SK-N-SH (cell line): ENCODE data around the gene RARB. TPM values are rescaled to one million over a fixed set of nuclear protein-coding genes. Genes with fewer than 3 reads are reported as not detected.
A peak's percentile ranks its signal among the peaks of the same experiment; 100 is the strongest.

ENCODE experiments used
- CTCF ChIA-PET: fragments of 300-600, 350-600 bp; formaldehyde crosslinking; extraction: SDS; loops from one replicate; lab custom pipeline; 2021; lab: Yijun Ruan, JAX
- POLR2A ChIA-PET: fragments of 350-600 bp; sonication (Branson Sonifier 250); formaldehyde crosslinking; extraction: SDS; loops from one replicate; lab custom pipeline; 2020; ENCODE audit warnings: antibody characterized with exemption, inconsistent platforms; lab: Yijun Ruan, JAX
- DNase-seq: peaks from one replicate; pipeline ENCODE4 v3.0.0; 2012
- H2AFZ ChIP-seq: fragments of 200-600 bp; sonication (generic); 2 replicates; pipeline ENCODE4 v1.8.1; 2016; ENCODE audit warnings: antibody characterized with exemption, mild to moderate bottlenecking, low read depth
- H3F3A ChIP-seq: fragments of 200-600 bp; sonication (generic); replicated peaks from 2 replicates; pipeline ENCODE3; 2016; ENCODE audit warnings: antibody characterized with exemption, mild to moderate bottlenecking; ENCODE audit not compliant: insufficient read depth
- H3K27ac ChIP-seq, 2 experiments: fragments of 200-500 bp in 1 of 2; fragments of 200-600 bp in 1 of 2; sonication (Bioruptor generic) in 1 of 2; sonication (generic), shearing (Covaris generic) in 1 of 2; 2 replicates each; pipeline versions ENCODE4 v1.5.1 to v1.6.1; 2014 to 2016; ENCODE audit warnings: low read depth in 2 of 2, inconsistent platforms in 1 of 2, low read length in 1 of 2, mild to moderate bottlenecking in 1 of 2, mixed read lengths in 1 of 2
- H3K27me3 ChIP-seq: fragments of 200-600 bp; sonication (generic), shearing (Covaris generic); 2 replicates; pipeline ENCODE4 v1.6.1; 2016; ENCODE audit warnings: mixed run types; ENCODE audit not compliant: insufficient read depth
- H3K36me3 ChIP-seq, 2 experiments: fragments of 200-500 bp in 1 of 2; fragments of 200-600 bp in 1 of 2; sonication (Bioruptor generic) in 1 of 2; sonication (generic) in 1 of 2; replicated peaks in 1 of 2; 2 replicates each; pipeline versions ENCODE3 to v1.5.1; 2014 to 2016; ENCODE audit warnings: low read length in 1 of 2, mild to moderate bottlenecking in 1 of 2; ENCODE audit not compliant: insufficient read depth in 2 of 2, control insufficient read depth in 1 of 2
- H3K4me1 ChIP-seq, 2 experiments: fragments of 200-500 bp in 1 of 2; fragments of 200-600 bp in 1 of 2; sonication (Bioruptor generic) in 1 of 2; sonication (generic), shearing (Covaris generic) in 1 of 2; 2 replicates each; pipeline versions ENCODE4 v1.5.1 to v1.6.1; 2014 to 2016; ENCODE audit warnings: low read depth in 1 of 2, low read length in 1 of 2, mixed run types in 1 of 2; ENCODE audit not compliant: insufficient read depth in 2 of 2, control insufficient read depth in 1 of 2
- H3K4me2 ChIP-seq: fragments of 200-600 bp; sonication (generic), shearing (Covaris generic); 2 replicates; pipeline ENCODE4 v1.6.1; 2017; ENCODE audit warnings: mixed run types
- H3K4me3 ChIP-seq, 2 experiments: fragments of 200-500 bp in 1 of 2; fragments of 200-600 bp in 1 of 2; sonication (Bioruptor generic) in 1 of 2; sonication (generic), shearing (Covaris generic) in 1 of 2; 2 replicates each; pipeline versions ENCODE4 v1.5.1 to v1.8.1; 2014 to 2016; ENCODE audit warnings: low read depth in 2 of 2, inconsistent platforms in 1 of 2, low read length in 1 of 2, mild to moderate bottlenecking in 1 of 2, mixed read lengths in 1 of 2, moderate library complexity in 1 of 2
- H3K79me2 ChIP-seq: fragments of 200-600 bp; sonication (generic); 2 replicates; pipeline ENCODE4 v1.8.1; 2017; ENCODE audit warnings: mild to moderate bottlenecking; ENCODE audit not compliant: insufficient read depth
- H3K9ac ChIP-seq: fragments of 200-600 bp; sonication (generic); 2 replicates; pipeline ENCODE4 v1.6.1; 2017; ENCODE audit warnings: mixed run types
- H3K9me2 ChIP-seq: fragments of 200-600 bp; sonication (generic); 2 replicates; pipeline ENCODE4 v1.6.1; 2017; ENCODE audit warnings: mixed run types
- H3K9me3 ChIP-seq: fragments of 200-600 bp; sonication (generic); 2 replicates; pipeline ENCODE4 v1.6.1; 2017; ENCODE audit warnings: mixed run types, mild to moderate bottlenecking, moderate library complexity
- H4K20me1 ChIP-seq: fragments of 200-600 bp; sonication (generic); 2 replicates; pipeline ENCODE4 v1.6.1; 2017; ENCODE audit warnings: mild to moderate bottlenecking, mixed run types; ENCODE audit not compliant: insufficient read depth
- CHD2 ChIP-seq: fragments of 150-350 bp; IDR thresholded peaks from 2 replicates; pipeline ENCODE4 v1.6.1; 2018; ENCODE audit warnings: low read length; ENCODE audit not compliant: partially characterized antibody
- ELF1 ChIP-seq: IDR thresholded peaks from 2 replicates; pipeline ENCODE4 v1.4.0; 2012
- EP300 ChIP-seq, 2 experiments: IDR thresholded peaks; 2 replicates each; pipeline versions ENCODE4 v1.4.0 to v1.6.1; 2012; ENCODE audit warnings: borderline replicate concordance in 1 of 2, low read depth in 1 of 2, low read length in 1 of 2
- FOSL2 ChIP-seq: IDR thresholded peaks from 2 replicates; pipeline ENCODE4 v1.4.0; 2012; ENCODE audit warnings: low read depth, mild to moderate bottlenecking, moderate library complexity, borderline replicate concordance
- GABPA ChIP-seq: IDR thresholded peaks from 2 replicates; pipeline ENCODE4 v1.4.0; 2012; ENCODE audit warnings: low read depth, mild to moderate bottlenecking
- GATA2 ChIP-seq: sonication (generic); formaldehyde crosslinking; IDR thresholded peaks from 2 replicates; pipeline ENCODE4 v1.5.0; 2020; ENCODE audit warnings: mild to moderate bottlenecking, missing genetic modification reagents
- JUND ChIP-seq: IDR thresholded peaks from 2 replicates; pipeline ENCODE4 v1.4.0; 2012
- MAX ChIP-seq: IDR thresholded peaks from 2 replicates; pipeline ENCODE4 v1.4.0; 2012; ENCODE audit warnings: low read depth
- NFIC ChIP-seq: IDR thresholded peaks from 2 replicates; pipeline ENCODE4 v1.4.0; 2012; ENCODE audit warnings: borderline replicate concordance
- NRF1 ChIP-seq: IDR thresholded peaks from 2 replicates; pipeline ENCODE4 v1.6.1; 2012; ENCODE audit warnings: low read depth, mild to moderate bottlenecking, low read length
- PBX3 ChIP-seq: IDR thresholded peaks from 2 replicates; pipeline ENCODE4; 2012
- TCF12 ChIP-seq: IDR thresholded peaks from 2 replicates; pipeline ENCODE4 v1.4.0; 2012
- WGBS: methylation state at CpG from one replicate; pipeline ENCODE4 v1.1.6; 2017; ENCODE audit warnings: low lambda C conversion rate; 5-methylcytosine and 5-hydroxymethylcytosine counted together
- polyA plus RNA-seq, 3 experiments: library from polyadenylated mRNA; depleted of rRNA; stranded (reverse); fragments of >200 nt; gene quantifications; 2 replicates each; pipeline ENCODE4 v1.2.3, GENCODE V29; 2012
- TF ChIP-seq, protein P1 (sequence below): IDR thresholded peaks from 2 replicates; pipeline ENCODE4 v1.6.1; 2012; ENCODE audit warnings: mild to moderate bottlenecking, low read depth, low read length, moderate library complexity
- TF ChIP-seq, protein P2 (sequence below): fragments of 150-350 bp; IDR thresholded peaks from 2 replicates; pipeline ENCODE4 v1.6.1; 2017; ENCODE audit warnings: antibody characterized with exemption, low read length, low read depth, borderline replicate concordance

RARB gene
- polyA plus RNA-seq, 1 of the 3 experiments (the other 2 are of a cell fraction) = 10.7 TPM

DNA sequence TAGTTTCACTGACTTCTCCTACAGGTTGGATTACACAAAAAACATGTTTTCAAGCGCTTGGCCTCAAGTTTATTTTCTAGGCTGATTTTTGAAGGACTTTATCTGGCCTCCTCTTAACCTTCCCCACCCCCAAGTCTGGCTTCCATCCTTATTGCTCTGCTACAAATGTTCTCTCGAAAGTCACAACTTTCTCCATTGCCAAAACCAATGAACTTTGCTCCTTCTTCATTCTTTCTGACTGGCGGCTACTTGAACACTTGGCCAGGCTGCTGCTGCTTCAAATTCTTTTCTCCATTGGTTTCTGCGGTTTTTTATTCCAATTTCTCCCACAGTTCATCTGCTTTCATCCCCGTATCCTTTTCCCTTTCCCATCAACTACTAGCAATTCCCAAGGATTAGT is 130.1 kb downstream of the RARB start:
- Histone ChIP-seq H2AFZ (no peak overlapping the region), H4K20me1 (no peaks in the 10 kb centered on the region), H3K9ac (no peak overlapping the region), H3K4me1 (peaks cover 0 to 5% of the 10 kb centered on the region in 2 experiments; a peak in 2 of 4 replicates), H3K27ac (no peak overlapping the region), H3K9me3 (no peaks in the 10 kb centered on the region), H3K36me3 (no peaks in the 10 kb centered on the region), H3K4me3 (no peak overlapping the region), H3K27me3 (no peaks in the 10 kb centered on the region), H3K4me2 (no peak overlapping the region), H3K9me2 (no peaks in the 10 kb centered on the region), H3K79me2 (peaks cover 4% of the 10 kb centered on the region; the same call in 1 of the 2 replicates), H3F3A (peaks cover 4% of the 10 kb centered on the region)
- POLR2A ChIA-PET = no interaction called here
- no peak for TF ChIP-seq EP300 (IDR thresholded peaks at IDR 0.05; ENCODE audit: borderline replicate concordance in 1 of 2, low read depth in 1 of 2, low read length in 1 of 2)
- TF ChIP-seq GABPA = no peak
- no peak for TF ChIP-seq NFIC
- no peak for TF ChIP-seq GATA2 (CRISPR knock-in tag)
- TF ChIP-seq FOSL2 = no peak
- TF ChIP-seq ELF1 = no peak
- no peak for TF ChIP-seq MAX
- TF ChIP-seq, protein P1, sequence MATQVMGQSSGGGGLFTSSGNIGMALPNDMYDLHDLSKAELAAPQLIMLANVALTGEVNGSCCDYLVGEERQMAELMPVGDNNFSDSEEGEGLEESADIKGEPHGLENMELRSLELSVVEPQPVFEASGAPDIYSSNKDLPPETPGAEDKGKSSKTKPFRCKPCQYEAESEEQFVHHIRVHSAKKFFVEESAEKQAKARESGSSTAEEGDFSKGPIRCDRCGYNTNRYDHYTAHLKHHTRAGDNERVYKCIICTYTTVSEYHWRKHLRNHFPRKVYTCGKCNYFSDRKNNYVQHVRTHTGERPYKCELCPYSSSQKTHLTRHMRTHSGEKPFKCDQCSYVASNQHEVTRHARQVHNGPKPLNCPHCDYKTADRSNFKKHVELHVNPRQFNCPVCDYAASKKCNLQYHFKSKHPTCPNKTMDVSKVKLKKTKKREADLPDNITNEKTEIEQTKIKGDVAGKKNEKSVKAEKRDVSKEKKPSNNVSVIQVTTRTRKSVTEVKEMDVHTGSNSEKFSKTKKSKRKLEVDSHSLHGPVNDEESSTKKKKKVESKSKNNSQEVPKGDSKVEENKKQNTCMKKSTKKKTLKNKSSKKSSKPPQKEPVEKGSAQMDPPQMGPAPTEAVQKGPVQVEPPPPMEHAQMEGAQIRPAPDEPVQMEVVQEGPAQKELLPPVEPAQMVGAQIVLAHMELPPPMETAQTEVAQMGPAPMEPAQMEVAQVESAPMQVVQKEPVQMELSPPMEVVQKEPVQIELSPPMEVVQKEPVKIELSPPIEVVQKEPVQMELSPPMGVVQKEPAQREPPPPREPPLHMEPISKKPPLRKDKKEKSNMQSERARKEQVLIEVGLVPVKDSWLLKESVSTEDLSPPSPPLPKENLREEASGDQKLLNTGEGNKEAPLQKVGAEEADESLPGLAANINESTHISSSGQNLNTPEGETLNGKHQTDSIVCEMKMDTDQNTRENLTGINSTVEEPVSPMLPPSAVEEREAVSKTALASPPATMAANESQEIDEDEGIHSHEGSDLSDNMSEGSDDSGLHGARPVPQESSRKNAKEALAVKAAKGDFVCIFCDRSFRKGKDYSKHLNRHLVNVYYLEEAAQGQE = no peak
- no peak for TF ChIP-seq JUND
- TF ChIP-seq, protein P2, sequence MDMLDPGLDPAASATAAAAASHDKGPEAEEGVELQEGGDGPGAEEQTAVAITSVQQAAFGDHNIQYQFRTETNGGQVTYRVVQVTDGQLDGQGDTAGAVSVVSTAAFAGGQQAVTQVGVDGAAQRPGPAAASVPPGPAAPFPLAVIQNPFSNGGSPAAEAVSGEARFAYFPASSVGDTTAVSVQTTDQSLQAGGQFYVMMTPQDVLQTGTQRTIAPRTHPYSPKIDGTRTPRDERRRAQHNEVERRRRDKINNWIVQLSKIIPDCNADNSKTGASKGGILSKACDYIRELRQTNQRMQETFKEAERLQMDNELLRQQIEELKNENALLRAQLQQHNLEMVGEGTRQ = no peak
- TF ChIP-seq NRF1 = no peak
- TF ChIP-seq TCF12 = no peak
- 96% methylated on average over 5 of the region's 5 CpGs for WGBS
- CTCF ChIA-PET = interaction anchor here (1.0 to 1.6 kb wide), 2 partner anchors 9 to 26 kb away, joined by 3 read pairs; no protein-coding TSS in a partner anchor
- DNase-seq = no peak

GRCh38 chr3:25558796-25559195 is 130.7 kb downstream of the RARB start:
- peaks cover 4% of the 10 kb centered on the region; the same call in 1 of the 2 replicates for H3K79me2 ChIP-seq
- H3K4me3 ChIP-seq = no peak overlapping the region
- H3F3A ChIP-seq = peaks cover 4% of the 10 kb centered on the region
- H3K27ac ChIP-seq = peak overlapping the region in 1 of 2 experiments; percentile 19; a peak in 1 of 4 replicates
- H3K4me1 ChIP-seq = peaks cover 0 to 5% of the 10 kb centered on the region in 2 experiments; a peak in 2 of 4 replicates
- no peak overlapping the region for H3K9ac ChIP-seq
- no peaks in the 10 kb centered on the region for H3K27me3 ChIP-seq
- CTCF ChIA-PET = interaction anchor here (1.6 kb wide), 1 partner anchor 8 kb away, joined by 3 read pairs; no protein-coding TSS in a partner anchor
- 0 out of 2 replicates have a peak, but pooled peaks have one; percentile 16 for TF ChIP-seq NFIC
- no peak for TF ChIP-seq CHD2
- no peak for TF ChIP-seq GABPA
- peak; percentile 32; the same call in 1 of the 2 replicates for TF ChIP-seq PBX3
- no peak overlapping the region for H2AFZ ChIP-seq
- no peaks in the 10 kb centered on the region for H3K9me2 ChIP-seq
- H3K36me3 ChIP-seq = no peaks in the 10 kb centered on the region
- H3K4me2 ChIP-seq = no peak overlapping the region
- POLR2A ChIA-PET = no interaction called here
- 76% methylated on average over 6 of the region's 6 CpGs for WGBS
- no peaks in the 10 kb centered on the region for H4K20me1 ChIP-seq
- no peaks in the 10 kb centered on the region for H3K9me3 ChIP-seq
- DNase-seq = no peak
